HG03064 (cell line): ENCODE results near the gene TBC1D1.

Experiments used
- ATAC-seq: cut with Tn5 transposase; IDR thresholded peaks from one replicate; pipeline ENCODE4 v1.9.1; 2021; ENCODE audit warnings: low read depth; ENCODE audit not compliant: unreplicated experiment

TBC1D1 gene

GRCh38 chr4:38072578-38072977 lies 181.7 kb downstream of the TBC1D1 start:
- no peak for ATAC-seq

- ATAC-seq: no peak
Observed at GRCh38 chr4:38073596-38074234, 182.8 kb downstream of the TBC1D1 start.

GRCh38 chr4:38075370-38076152 lies 184.7 kb downstream of the TBC1D1 start:
- no peak for ATAC-seq

GRCh38 chr4:38076153-38076669 lies 185.3 kb downstream of the TBC1D1 start:
- ATAC-seq: no peak

GRCh38 chr4:38077791-38078489 lies 187.1 kb downstream of the TBC1D1 start:
- ATAC-seq: no peak

GRCh38 chr4:38078590-38079421 lies 187.9 kb downstream of the TBC1D1 start:
- ATAC-seq: no peak

- no peak for ATAC-seq
Observed at GRCh38 chr4:38080061-38080974, 189.4 kb downstream of the TBC1D1 start.

- ATAC-seq: no peak
Observed at GRCh38 chr4:38082021-38082420, 191.1 kb downstream of the TBC1D1 start.

- no peak for ATAC-seq
Observed at GRCh38 chr4:38082424-38083385, 191.8 kb downstream of the TBC1D1 start.

GRCh38 chr4:38084877-38085711 lies 194.2 kb downstream of the TBC1D1 start:
- no peak for ATAC-seq

GRCh38 chr4:38085751-38086150 lies 194.9 kb downstream of the TBC1D1 start:
- ATAC-seq: no peak

GRCh38 chr4:38086151-38086848 lies 195.4 kb downstream of the TBC1D1 start:
- no peak for ATAC-seq

- no peak for ATAC-seq
Observed at GRCh38 chr4:38086849-38087226, 196.0 kb downstream of the TBC1D1 start.

GRCh38 chr4:38088321-38088720 lies 197.4 kb downstream of the TBC1D1 start:
- no peak for ATAC-seq

- no peak for ATAC-seq
Observed at GRCh38 chr4:38089961-38090360, 199.1 kb downstream of the TBC1D1 start.

GRCh38 chr4:38090455-38091246 lies 199.8 kb downstream of the TBC1D1 start:
- no peak for ATAC-seq
